ENCODE data around the gene LSM8. TPM values are rescaled to one million over a fixed set of nuclear protein-coding genes. Genes with fewer than 3 reads are reported as not detected.

Gene LSM8
- total RNA-seq, 1 experiment from 2014 or later = 61.5 TPM

- POLR2A ChIA-PET (ENCODE audit: unreplicated experiment) = no interaction called here
- no peak for DNase-seq
- H2AFZ ChIP-seq = no peak overlapping the region
- H3K79me2 ChIP-seq (ENCODE audit: low read depth) = no peaks in the 10 kb centered on the region
- TF ChIP-seq CTCF (conservative IDR thresholded peaks at IDR 0.05) (no peak), EZH2 (IDR thresholded peaks at IDR 0.05; ENCODE audit: low read depth) (no peak)
- no peaks in the 10 kb centered on the region for H3K9me3 ChIP-seq (ENCODE audit: insufficient read depth, low read depth)
- H3F3A ChIP-seq (ENCODE audit: insufficient read depth, low read depth) = no peaks in the 10 kb centered on the region
- H3K27me3 ChIP-seq (ENCODE audit: insufficient read depth, low read depth) = no peaks in the 10 kb centered on the region
- no peaks in the 10 kb centered on the region for H3K4me1 ChIP-seq (replicated peaks; ENCODE audit: insufficient read depth)
- CTCF ChIA-PET = no interaction called here
- H3K36me3 ChIP-seq (ENCODE audit: low read depth) = no peaks in the 10 kb centered on the region
- no peaks in the 10 kb centered on the region for H4K20me1 ChIP-seq (ENCODE audit: insufficient read depth)
- H3K9me2 ChIP-seq (ENCODE audit: insufficient read depth) = no peaks in the 10 kb centered on the region
- H3K4me2 ChIP-seq = no peak overlapping the region
- intact Hi-C loops (cut with micrococcal nuclease; ENCODE audit: unreplicated experiment) = no loop called here
- no peak overlapping the region for H3K27ac ChIP-seq
- no TSS peak for BruUV-seq (replicated peaks)
- H3K4me3 ChIP-seq = no peak overlapping the region
Measured at GRCh38 chr7:118220583-118220982, 36.6 kb downstream of the LSM8 start.

- ChIA-PET CTCF (interaction anchor here (0.5 kb wide), 1 partner anchor 260 kb away, joined by 3 read pairs; no protein-coding TSS in a partner anchor), POLR2A (ENCODE audit: unreplicated experiment) (no interaction called here)
- DNase-seq = no peak
Measured at GRCh38 chr7:118222591-118222990, 38.6 kb downstream of the LSM8 start.

GRCh38 chr7:118224521-118224920, 40.6 kb downstream of the LSM8 start, which contains the start of gene ANKRD7:
Gene ANKRD7 (plus strand): TSS chr7:118224704. CDS start chr7:118224831, 127 bp downstream.
- no peaks in the 10 kb centered on the region for H3K36me3 ChIP-seq (ENCODE audit: low read depth)
- ChIA-PET POLR2A (ENCODE audit: unreplicated experiment) (no interaction called here), CTCF (no interaction called here)
- no peaks in the 10 kb centered on the region for H3F3A ChIP-seq (ENCODE audit: insufficient read depth, low read depth)
- H3K4me1 ChIP-seq (replicated peaks; ENCODE audit: insufficient read depth) = no peaks in the 10 kb centered on the region
- no peak for TF ChIP-seq EZH2 (IDR thresholded peaks at IDR 0.05; ENCODE audit: low read depth)
- TF ChIP-seq CTCF (conservative IDR thresholded peaks at IDR 0.05) = no peak
- H3K4me3 ChIP-seq = no peak within 1 kb of the TSS
- H3K27me3 ChIP-seq (ENCODE audit: insufficient read depth, low read depth) = no peaks in the 10 kb centered on the region
- no peaks in the 10 kb centered on the region for H3K9me3 ChIP-seq (ENCODE audit: insufficient read depth, low read depth)
- no peak within 1 kb of the TSS for H3K4me2 ChIP-seq
- intact Hi-C loops (cut with micrococcal nuclease; ENCODE audit: unreplicated experiment) = no loop called here
- no TSS peak for BruUV-seq (replicated peaks)
- H2AFZ ChIP-seq = 0 out of 2 replicates have a peak within 1 kb of the TSS, but pooled peaks have one; percentile 2
- DNase-seq = no peak
- no peak within 1 kb of the TSS for H3K27ac ChIP-seq
- H3K79me2 ChIP-seq (ENCODE audit: low read depth) = no peaks in the 10 kb centered on the region
- H4K20me1 ChIP-seq (ENCODE audit: insufficient read depth) = no peaks in the 10 kb centered on the region
- no peaks in the 10 kb centered on the region for H3K9me2 ChIP-seq (ENCODE audit: insufficient read depth)

More at GRCh38 chr7:118222591-118222990, 38.6 kb downstream of the LSM8 start:
- intact Hi-C loops (cut with micrococcal nuclease; ENCODE audit: unreplicated experiment) = no loop called here
- Histone ChIP-seq H3K4me1 (replicated peaks; ENCODE audit: insufficient read depth) (no peaks in the 10 kb centered on the region), H3K27ac (no peak overlapping the region), H3K79me2 (ENCODE audit: low read depth) (no peaks in the 10 kb centered on the region), H3K4me3 (no peak overlapping the region), H3K27me3 (ENCODE audit: insufficient read depth, low read depth) (no peaks in the 10 kb centered on the region), H3K9me3 (ENCODE audit: insufficient read depth, low read depth) (no peaks in the 10 kb centered on the region), H4K20me1 (ENCODE audit: insufficient read depth) (no peaks in the 10 kb centered on the region), H2AFZ (no peak overlapping the region), H3F3A (ENCODE audit: insufficient read depth, low read depth) (no peaks in the 10 kb centered on the region), H3K36me3 (ENCODE audit: low read depth) (no peaks in the 10 kb centered on the region), H3K9me2 (ENCODE audit: insufficient read depth) (no peaks in the 10 kb centered on the region), H3K4me2 (no peak overlapping the region)
- TF ChIP-seq CTCF (conservative IDR thresholded peaks at IDR 0.05) (no peak), EZH2 (IDR thresholded peaks at IDR 0.05; ENCODE audit: low read depth) (no peak)
- no TSS peak for BruUV-seq (replicated peaks)
